Myometrial cell (primary cell): Measurements from ENCODE around the gene FAH. TPM values are rescaled to one million over a fixed set of nuclear protein-coding genes. Genes with fewer than 3 reads are reported as not detected.

Source experiments
- total RNA-seq: library from RNA; depleted of rRNA; stranded (reverse); fragments of >200 nt; gene quantifications from 2 replicates; pipeline ENCODE4 v1.2.3, GENCODE V29; 2015

FAH gene
- 141 and 143 TPM in 2 replicates for total RNA-seq

DNA sequence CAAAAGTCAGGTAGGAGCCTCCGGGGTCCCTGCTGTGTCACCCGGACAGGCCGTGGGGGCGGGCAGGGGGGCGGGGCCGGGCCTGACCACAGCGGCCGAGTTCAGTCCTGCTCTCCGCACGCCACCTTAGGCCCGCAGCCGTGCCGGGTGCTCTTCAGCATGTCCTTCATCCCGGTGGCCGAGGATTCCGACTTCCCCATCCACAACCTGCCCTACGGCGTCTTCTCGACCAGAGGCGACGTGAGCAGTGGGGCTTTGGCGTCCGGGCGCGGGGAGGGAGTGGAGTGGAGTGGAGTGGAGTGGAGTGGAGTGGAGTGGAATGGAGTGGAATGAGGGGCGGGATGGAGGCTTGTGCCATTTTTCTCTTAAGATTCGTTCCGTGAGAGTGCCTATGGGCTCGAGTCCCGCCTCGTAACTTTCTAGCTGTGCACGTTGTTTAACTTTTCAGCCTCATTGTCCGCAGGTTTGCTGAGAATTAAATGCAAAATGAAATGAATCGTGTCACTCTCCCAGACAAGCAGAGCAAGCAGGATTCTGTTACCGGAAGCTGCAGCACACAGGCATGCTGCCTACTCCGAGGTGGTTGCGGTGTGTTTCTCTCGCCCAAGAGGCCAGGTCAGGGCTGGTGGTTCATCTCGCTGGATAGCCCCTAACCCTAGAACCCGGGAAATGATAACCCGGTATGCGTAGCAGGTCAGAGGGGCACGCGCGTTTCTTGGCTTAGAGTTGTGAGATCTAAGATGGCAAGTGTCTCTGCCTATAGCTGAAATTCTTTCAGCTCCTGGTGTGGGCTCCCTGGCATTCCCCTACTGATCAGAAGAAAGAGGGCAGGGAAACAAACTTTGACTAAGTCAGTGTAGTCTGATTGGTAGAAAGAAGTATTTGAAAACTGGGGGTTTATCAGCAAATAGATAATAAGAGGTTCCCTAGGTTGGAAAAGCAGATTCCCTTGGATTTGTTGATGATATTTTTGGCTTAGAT lies at the start of gene FAH:
TSS of gene FAH (plus strand) at position 104 of the 981 bp plus-strand sequence. CDS start at position 160, 56 bp downstream.

Other genes with a start within 250 kb of the FAH start
- gene BCL2A1, start 181.8 kb upstream of the FAH start, total RNA-seq: 0.71 and 0.86 TPM in 2 replicates
- gene ZFAND6, start 93.3 kb upstream of the FAH start, total RNA-seq: 96.6 and 129 TPM in 2 replicates
- gene CTXND1, start 99.2 kb downstream of the FAH start, total RNA-seq: not detected in 2 replicates